GM18520 (cell line): ENCODE measurements around the gene SLC8A1.

Experiments
- ATAC-seq: cut with Tn5 transposase; IDR thresholded peaks from one replicate; pipeline ENCODE4 v1.9.1; 2021; ENCODE audit not compliant: unreplicated experiment

The SLC8A1 gene

GRCh38 chr2:40208463-40208862, 243.4 kb downstream of the SLC8A1 start:
- ATAC-seq = no peak

- no peak for ATAC-seq
These were observed 247.6 kb downstream of the SLC8A1 start for GRCh38 chr2:40204268-40204667.

- ATAC-seq = no peak
These were observed 249.0 kb downstream of the SLC8A1 start for GRCh38 chr2:40202798-40203400.

- no peak for ATAC-seq
These were observed 250.5 kb downstream of the SLC8A1 start for GRCh38 chr2:40201425-40201824.

GRCh38 chr2:40200366-40200915, 251.4 kb downstream of the SLC8A1 start:
- no peak for ATAC-seq

GRCh38 chr2:40199771-40200170, 252.1 kb downstream of the SLC8A1 start:
- ATAC-seq = no peak

- ATAC-seq = no peak
These were observed 254.8 kb downstream of the SLC8A1 start for GRCh38 chr2:40197121-40197520.

- ATAC-seq = no peak
These were observed 258.2 kb downstream of the SLC8A1 start for GRCh38 chr2:40193670-40194026.

- no peak for ATAC-seq
These were observed 258.8 kb downstream of the SLC8A1 start for GRCh38 chr2:40192864-40193669.

GRCh38 chr2:40190457-40190856, 261.4 kb downstream of the SLC8A1 start:
- no peak for ATAC-seq

GRCh38 chr2:40189881-40190280, 262.0 kb downstream of the SLC8A1 start:
- ATAC-seq = no peak

GRCh38 chr2:40187054-40187453, 264.8 kb downstream of the SLC8A1 start:
- ATAC-seq = no peak

GRCh38 chr2:40184551-40184950, 267.3 kb downstream of the SLC8A1 start:
- no peak for ATAC-seq

- ATAC-seq = no peak
These were observed 270.0 kb downstream of the SLC8A1 start for GRCh38 chr2:40181855-40182254.

GRCh38 chr2:40179801-40180200, 272.1 kb downstream of the SLC8A1 start:
- no peak for ATAC-seq

GRCh38 chr2:40178971-40179370, 272.9 kb downstream of the SLC8A1 start:
- ATAC-seq = peak; percentile 57

GRCh38 chr2:40178171-40178778, 273.6 kb downstream of the SLC8A1 start:
- ATAC-seq = no peak

GRCh38 chr2:40177366-40177765, 274.5 kb downstream of the SLC8A1 start:
- ATAC-seq = no peak

GRCh38 chr2:40173276-40173675, 278.6 kb downstream of the SLC8A1 start:
- ATAC-seq = no peak

- ATAC-seq = no peak
These were observed 282.0 kb downstream of the SLC8A1 start for GRCh38 chr2:40169856-40170255.

GRCh38 chr2:40169430-40169829, 282.5 kb downstream of the SLC8A1 start:
- no peak for ATAC-seq

GRCh38 chr2:40168546-40168945, 283.3 kb downstream of the SLC8A1 start:
- no peak for ATAC-seq
